Measurements from ENCODE around the gene HSPA9. TPM values are rescaled to one million over a fixed set of nuclear protein-coding genes. Genes with fewer than 3 reads are reported as not detected.

HSPA9 gene
- total and polyA plus RNA-seq, 4 donors = 77.8 to 194 (median 147) TPM

DNA sequence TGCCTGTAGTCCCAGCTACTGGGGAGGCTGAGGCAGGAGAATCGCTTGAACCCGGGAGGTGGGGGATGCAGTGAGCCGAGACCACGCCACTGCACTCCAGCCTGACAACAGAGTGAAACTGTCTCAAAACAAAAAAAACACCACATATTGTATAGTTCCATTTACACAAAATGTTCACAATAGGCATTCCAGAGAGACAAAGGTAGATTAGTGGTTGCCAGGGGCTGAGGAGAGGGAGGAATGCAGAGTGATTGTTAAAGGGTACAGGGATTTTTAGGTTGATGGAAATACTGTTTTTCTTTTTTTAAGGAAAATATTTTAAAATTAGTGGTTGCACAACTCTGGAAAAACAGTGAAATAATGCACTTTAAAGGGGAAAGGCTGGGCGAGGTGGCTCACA, 51.8 kb downstream of the HSPA9 start:
- Histone ChIP-seq H3K4me3 (no peak overlapping the region), H3K36me3 (ENCODE audit: control insufficient read depth in 4 of 4, insufficient read depth in 4 of 4, low read length in 4 of 4) (peaks cover 0 to 6% (median 2%) of the 10 kb centered on the region in 4 donors), H3K9me3 (ENCODE audit: control insufficient read depth in 4 of 4, insufficient read depth in 3 of 4, low read length in 3 of 4) (no peaks in the 10 kb centered on the region), H3K27me3 (ENCODE audit: control insufficient read depth in 3 of 3, insufficient read depth in 3 of 3, low read length in 2 of 3) (no peaks in the 10 kb centered on the region), H3K27ac (ENCODE audit: low read depth in 1 of 2, low read length in 1 of 2) (no peak overlapping the region), H3K4me1 (ENCODE audit: control insufficient read depth in 5 of 5, insufficient read depth in 5 of 5, low read length in 5 of 5) (peaks cover 0 to 4% (median 3%) of the 10 kb centered on the region in 5 donors), H3K9ac (ENCODE audit: insufficient read depth in 1 of 2, low read length in 2 of 2) (no peak overlapping the region)
- ATAC-seq (ENCODE audit: insufficient read depth, low FRiP score) (no peak), DNase-seq (no peak)
- TF ChIP-seq, protein P1, sequence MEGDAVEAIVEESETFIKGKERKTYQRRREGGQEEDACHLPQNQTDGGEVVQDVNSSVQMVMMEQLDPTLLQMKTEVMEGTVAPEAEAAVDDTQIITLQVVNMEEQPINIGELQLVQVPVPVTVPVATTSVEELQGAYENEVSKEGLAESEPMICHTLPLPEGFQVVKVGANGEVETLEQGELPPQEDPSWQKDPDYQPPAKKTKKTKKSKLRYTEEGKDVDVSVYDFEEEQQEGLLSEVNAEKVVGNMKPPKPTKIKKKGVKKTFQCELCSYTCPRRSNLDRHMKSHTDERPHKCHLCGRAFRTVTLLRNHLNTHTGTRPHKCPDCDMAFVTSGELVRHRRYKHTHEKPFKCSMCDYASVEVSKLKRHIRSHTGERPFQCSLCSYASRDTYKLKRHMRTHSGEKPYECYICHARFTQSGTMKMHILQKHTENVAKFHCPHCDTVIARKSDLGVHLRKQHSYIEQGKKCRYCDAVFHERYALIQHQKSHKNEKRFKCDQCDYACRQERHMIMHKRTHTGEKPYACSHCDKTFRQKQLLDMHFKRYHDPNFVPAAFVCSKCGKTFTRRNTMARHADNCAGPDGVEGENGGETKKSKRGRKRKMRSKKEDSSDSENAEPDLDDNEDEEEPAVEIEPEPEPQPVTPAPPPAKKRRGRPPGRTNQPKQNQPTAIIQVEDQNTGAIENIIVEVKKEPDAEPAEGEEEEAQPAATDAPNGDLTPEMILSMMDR (IDR thresholded peaks at IDR 0.05; ENCODE audit: control extremely low read depth, extremely low read depth) = no peak
- 96 to 97% methylated on average over 5 of the region's 5 CpGs for WGBS, 2 donors

DNA sequence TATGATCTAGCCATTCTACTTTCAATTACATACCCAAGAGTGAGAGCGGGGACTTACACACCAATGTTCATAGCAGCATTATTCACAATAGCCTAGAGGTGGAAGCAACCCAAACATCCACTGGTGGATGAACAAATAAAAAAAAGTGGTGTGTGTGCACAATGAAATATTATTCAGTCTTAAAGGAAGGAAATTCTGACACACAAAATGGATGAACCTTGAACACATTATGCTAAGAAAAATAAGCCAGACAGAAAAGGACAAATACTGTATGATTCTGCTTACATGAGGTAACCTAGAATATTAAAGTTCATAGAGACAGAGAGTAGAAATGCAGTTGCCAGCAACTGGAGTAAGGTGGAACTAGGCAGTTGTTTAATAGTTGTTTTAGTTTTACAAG, 54.2 kb downstream of the HSPA9 start:
- peaks cover 9 to 17% (median 15%) of the 10 kb centered on the region in 4 donors for H3K36me3 ChIP-seq (ENCODE audit: control insufficient read depth in 4 of 4, insufficient read depth in 4 of 4, low read length in 4 of 4)

DNA sequence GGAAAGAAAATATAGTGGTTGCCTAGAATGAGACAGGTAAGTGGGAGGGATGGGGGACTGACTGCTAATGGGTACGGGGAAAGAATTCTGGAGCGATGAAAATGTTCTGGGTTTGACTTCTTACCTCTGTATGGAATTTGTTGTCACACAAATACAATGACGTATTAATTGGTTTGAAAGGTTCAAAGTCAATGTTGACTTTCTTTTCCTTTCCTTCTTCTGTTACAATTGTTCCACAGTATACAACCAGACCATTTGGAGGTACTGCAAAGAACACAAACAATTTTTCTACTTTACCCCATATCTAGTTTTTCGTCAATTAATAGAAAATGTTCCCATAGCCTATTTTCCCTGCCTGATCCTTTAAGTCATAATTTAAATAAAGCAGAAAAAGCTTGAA, 57.8 kb downstream of the HSPA9 start:
- DNase-seq = no peak
- TF ChIP-seq, protein P1 (IDR thresholded peaks at IDR 0.05; ENCODE audit: control extremely low read depth, extremely low read depth) = no peak
- peaks cover 0 to 4% (median 3%) of the 10 kb centered on the region in 5 donors for H3K4me1 ChIP-seq (ENCODE audit: control insufficient read depth in 5 of 5, insufficient read depth in 5 of 5, low read length in 5 of 5)
- H3K27ac ChIP-seq (ENCODE audit: low read depth in 1 of 2, low read length in 1 of 2) = no peak overlapping the region
- H3K36me3 ChIP-seq (ENCODE audit: control insufficient read depth in 4 of 4, insufficient read depth in 4 of 4, low read length in 4 of 4) = peaks cover 19 to 40% (median 33%) of the 10 kb centered on the region in 4 donors
- no peak overlapping the region for H3K9ac ChIP-seq (ENCODE audit: insufficient read depth in 1 of 2, low read length in 2 of 2)
- ATAC-seq (ENCODE audit: insufficient read depth, low FRiP score) = no peak
- H3K9me3 ChIP-seq (ENCODE audit: control insufficient read depth in 4 of 4, insufficient read depth in 3 of 4, low read length in 3 of 4) = no peaks in the 10 kb centered on the region
- H3K4me3 ChIP-seq = no peak overlapping the region
- no peaks in the 10 kb centered on the region for H3K27me3 ChIP-seq (ENCODE audit: control insufficient read depth in 3 of 3, insufficient read depth in 3 of 3, low read length in 2 of 3)
- 95 to 98% methylated on average over 4 of the region's 4 CpGs for WGBS, 2 donors

More for the DNA sequence above, 54.2 kb downstream of the HSPA9 start:
- no peak overlapping the region for H3K4me3 ChIP-seq
- no peak for ATAC-seq (ENCODE audit: insufficient read depth, low FRiP score)
- no peaks in the 10 kb centered on the region for H3K9me3 ChIP-seq (ENCODE audit: control insufficient read depth in 4 of 4, insufficient read depth in 3 of 4, low read length in 3 of 4)
- peaks cover 0 to 4% (median 3%) of the 10 kb centered on the region in 5 donors for H3K4me1 ChIP-seq (ENCODE audit: control insufficient read depth in 5 of 5, insufficient read depth in 5 of 5, low read length in 5 of 5)
- H3K9ac ChIP-seq (ENCODE audit: insufficient read depth in 1 of 2, low read length in 2 of 2) = no peak overlapping the region
- H3K27me3 ChIP-seq (ENCODE audit: control insufficient read depth in 3 of 3, insufficient read depth in 3 of 3, low read length in 2 of 3) = no peaks in the 10 kb centered on the region
- TF ChIP-seq, protein P1 (IDR thresholded peaks at IDR 0.05; ENCODE audit: control extremely low read depth, extremely low read depth) = no peak
- no peak overlapping the region for H3K27ac ChIP-seq (ENCODE audit: low read depth in 1 of 2, low read length in 1 of 2)
- no peak for DNase-seq
- WGBS, 2 donors = 100% methylated on average over 1 of the region's 1 CpG

Measured in lung (tissue), 12 donors.